Hematopoietic multipotent progenitor cell treated with erythropoietin and hydrocortisone succinate and interleukin-3 and kit ligand, for 4 days (in vitro differentiated cells): ENCODE results near the gene LAMC3.

Experiments
- DNase-seq: peaks from one replicate; pipeline ENCODE4 v3.0.0-alpha.2; 2015

Gene LAMC3

GRCh38 chr9:131048820-131049219, 39.8 kb downstream of the LAMC3 start:
- DNase-seq: no peak

GRCh38 chr9:131049829-131050715, 41.1 kb downstream of the LAMC3 start:
- no peak for DNase-seq

GRCh38 chr9:131050831-131051230, 41.9 kb downstream of the LAMC3 start:
- DNase-seq: no peak

GRCh38 chr9:131051592-131052517, 42.9 kb downstream of the LAMC3 start:
- no peak for DNase-seq

GRCh38 chr9:131053896-131054295, 44.9 kb downstream of the LAMC3 start:
- DNase-seq: no peak

- DNase-seq: no peak
Measured at GRCh38 chr9:131056781-131057506, 48.0 kb downstream of the LAMC3 start.

GRCh38 chr9:131060900-131061630, 52.1 kb downstream of the LAMC3 start:
- no peak for DNase-seq

GRCh38 chr9:131062969-131063368, 54.0 kb downstream of the LAMC3 start:
- no peak for DNase-seq

GRCh38 chr9:131065599-131065998, 56.6 kb downstream of the LAMC3 start:
- no peak for DNase-seq

- no peak for DNase-seq
Measured at GRCh38 chr9:131067625-131068024, 58.7 kb downstream of the LAMC3 start.

GRCh38 chr9:131068076-131068816, 59.3 kb downstream of the LAMC3 start:
- no peak for DNase-seq

- DNase-seq: no peak
Measured at GRCh38 chr9:131069699-131070098, 60.7 kb downstream of the LAMC3 start.

- DNase-seq: no peak
Measured at GRCh38 chr9:131072107-131072870, 63.3 kb downstream of the LAMC3 start.

- no peak for DNase-seq
Measured at GRCh38 chr9:131072871-131073237, 63.9 kb downstream of the LAMC3 start.

- no peak for DNase-seq
Measured at GRCh38 chr9:131076347-131077195, 67.6 kb downstream of the LAMC3 start.

- DNase-seq: no peak
Measured at GRCh38 chr9:131078427-131079366, 69.7 kb downstream of the LAMC3 start.

- no peak for DNase-seq
Measured at GRCh38 chr9:131080589-131080988, 71.6 kb downstream of the LAMC3 start.

GRCh38 chr9:131081868-131082267, 72.9 kb downstream of the LAMC3 start:
- DNase-seq: no peak
